Thyroid gland (tissue), 4 donors: Measurements from ENCODE around the gene ASB4.
"Not testable (repeated sequence)": the region's sequence is repeated elsewhere in the genome, so short reads cannot be mapped to it uniquely, and the experiment has no call there.

Source experiments
- CTCF ChIP-seq, 6 experiments: fragments of 200-600 bp in 3 of 6; fragments of 450-650 bp in 3 of 6; sonication (generic) in 3 of 6; IDR thresholded peaks; one replicate each; pipeline ENCODE4 v1.5.1; 2016 to 2019; ENCODE audit warnings: antibody characterized with exemption in 6 of 6, mild to moderate bottlenecking in 2 of 6, inconsistent platforms in 1 of 6, moderate library complexity in 1 of 6
- POLR2A ChIP-seq, 2 donors: fragments of 450-650 bp; IDR thresholded peaks; one replicate each; pipeline ENCODE4 v1.6.1; 2017; ENCODE audit warnings: antibody characterized with exemption in 2 of 2, mild to moderate bottlenecking in 2 of 2, moderate library complexity in 1 of 2

- TF ChIP-seq CTCF, POLR2A (IDR thresholded peaks at IDR 0.05): not testable (repeated sequence)
Observed at GRCh38 chr7:95504132-95504588, 18.4 kb downstream of the ASB4 start.
